ENCODE results near the gene STX8.

Gene STX8

DNA sequence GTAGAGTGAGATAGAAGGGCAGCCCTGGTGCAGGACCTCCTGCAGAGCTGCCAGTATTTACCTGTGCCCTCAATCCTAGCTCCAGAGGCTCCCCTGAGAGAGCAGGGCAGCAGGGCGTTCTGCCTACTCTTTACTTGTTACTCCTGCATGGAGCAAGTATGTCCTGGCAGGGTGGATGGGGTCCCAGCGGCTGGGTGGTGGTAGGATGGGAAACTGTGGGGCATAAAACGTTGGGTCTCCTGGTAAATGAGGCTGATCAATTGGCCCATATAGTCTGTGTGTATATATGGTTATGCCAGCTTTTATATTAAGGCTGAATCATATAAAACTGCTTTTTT, 362.3 kb downstream of the STX8 start:
- DNase-seq (ENCODE audit: low read depth in 2 of 3, low spot score in 2 of 3), result no peak

DNA sequence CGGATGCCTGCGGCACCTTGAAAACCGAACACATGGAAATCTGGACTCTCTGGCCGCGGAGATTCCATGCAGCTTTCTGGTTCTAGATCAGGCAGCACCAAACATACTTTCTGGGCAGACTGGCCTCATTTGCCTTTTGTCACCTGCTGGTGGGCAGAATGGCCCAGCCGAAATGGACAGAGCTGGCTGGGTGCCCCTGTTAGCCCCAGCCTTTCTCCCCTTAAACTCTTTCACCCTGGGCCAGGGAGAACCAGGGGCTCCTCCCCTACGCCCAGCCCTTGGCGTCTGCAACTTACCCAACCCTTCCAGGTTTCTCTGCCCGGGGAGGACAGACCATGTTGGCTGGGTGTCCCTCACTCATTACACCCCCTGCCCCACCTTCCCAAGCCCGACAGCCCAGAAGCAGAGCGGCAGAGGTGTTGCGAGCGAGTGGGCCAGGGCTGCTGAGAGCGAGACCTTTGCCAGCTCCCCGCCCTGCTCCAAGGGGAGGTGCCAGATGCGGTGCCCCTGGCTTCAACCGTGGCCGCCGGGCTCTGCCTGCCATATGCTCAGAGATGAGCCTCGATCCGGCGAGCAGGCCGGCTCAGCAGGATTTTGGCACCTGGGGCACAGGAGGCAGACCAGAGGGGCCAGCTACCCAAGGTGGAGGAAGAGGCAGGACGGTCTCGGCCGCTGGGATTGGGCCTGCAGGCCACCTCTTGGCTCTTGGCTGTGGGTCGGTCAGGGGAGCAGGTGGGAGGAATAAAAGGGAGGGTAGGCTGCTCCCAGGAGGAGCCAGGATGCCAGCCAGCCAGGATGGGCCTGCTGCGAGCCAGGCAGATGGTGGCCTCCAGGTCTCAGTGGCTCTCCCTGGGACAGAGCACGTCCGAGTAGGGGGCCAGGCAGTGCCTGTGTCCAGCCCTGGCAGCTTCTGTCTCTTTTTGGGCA, 363.0 kb downstream of the STX8 start:
- no peak for DNase-seq (ENCODE audit: low read depth in 2 of 3, low spot score in 2 of 3)

DNA sequence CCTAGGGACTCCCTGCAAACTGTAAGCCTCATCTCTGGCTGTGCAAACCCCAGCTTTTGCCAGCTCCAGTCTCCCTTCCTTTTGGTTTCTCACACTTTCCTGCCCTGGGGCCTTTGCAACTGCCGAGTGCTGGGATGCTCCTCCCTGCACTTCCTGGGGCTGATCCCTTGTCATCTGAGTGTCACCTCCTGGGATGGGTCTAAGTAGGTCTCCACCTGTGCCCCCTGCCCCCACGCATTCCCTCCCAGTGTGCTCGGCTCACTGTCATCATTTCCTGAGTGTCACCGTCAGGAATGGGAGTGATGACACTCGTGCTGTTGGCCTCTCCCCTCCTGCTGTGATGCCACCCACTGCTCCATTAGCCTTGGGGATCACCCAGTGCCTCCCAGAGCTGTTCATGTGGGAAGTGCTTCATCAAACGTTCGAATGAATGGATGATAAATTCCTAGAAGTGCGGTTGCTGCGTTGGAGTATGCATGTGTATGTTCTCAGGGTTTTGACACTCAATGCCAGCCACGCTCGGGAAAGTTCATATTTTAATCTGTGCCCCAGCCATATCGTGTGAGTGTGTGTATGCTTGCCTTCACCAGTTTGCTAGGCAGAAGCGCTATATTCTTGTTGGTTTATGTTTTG, 364.4 kb downstream of the STX8 start:
- no peak for DNase-seq (ENCODE audit: low read depth in 2 of 3, low spot score in 2 of 3)

DNA sequence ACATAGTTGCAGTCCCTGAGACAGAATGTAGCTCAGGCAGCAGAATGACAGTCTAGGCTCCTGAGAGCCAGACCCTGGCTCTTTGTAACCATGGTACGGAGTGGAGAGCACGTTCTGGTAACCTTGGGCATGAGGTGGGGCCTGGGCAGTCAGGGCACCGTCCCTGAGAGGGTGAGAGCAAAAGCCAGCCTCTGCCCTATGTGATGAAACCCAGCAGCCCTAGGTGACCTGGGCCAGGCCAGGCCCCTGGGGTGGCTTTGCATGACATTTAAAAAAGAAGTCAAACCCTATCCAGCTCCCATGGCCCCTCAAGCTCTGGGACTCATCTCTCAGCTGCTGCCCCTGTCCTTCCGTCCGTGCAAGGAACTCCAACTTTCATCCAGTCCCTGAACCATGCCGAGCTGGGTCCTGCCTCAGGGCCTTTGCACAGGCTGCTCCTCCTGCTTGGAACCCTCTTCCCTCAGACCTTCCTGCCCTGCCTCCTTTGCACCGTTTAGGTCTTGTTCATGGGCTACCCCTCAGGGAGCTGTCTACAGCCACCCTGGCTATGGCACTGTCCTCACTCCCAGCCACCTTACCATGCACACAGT, 365.7 kb downstream of the STX8 start:
- DNase-seq (ENCODE audit: low read depth in 2 of 3, low spot score in 2 of 3), result no peak

DNA sequence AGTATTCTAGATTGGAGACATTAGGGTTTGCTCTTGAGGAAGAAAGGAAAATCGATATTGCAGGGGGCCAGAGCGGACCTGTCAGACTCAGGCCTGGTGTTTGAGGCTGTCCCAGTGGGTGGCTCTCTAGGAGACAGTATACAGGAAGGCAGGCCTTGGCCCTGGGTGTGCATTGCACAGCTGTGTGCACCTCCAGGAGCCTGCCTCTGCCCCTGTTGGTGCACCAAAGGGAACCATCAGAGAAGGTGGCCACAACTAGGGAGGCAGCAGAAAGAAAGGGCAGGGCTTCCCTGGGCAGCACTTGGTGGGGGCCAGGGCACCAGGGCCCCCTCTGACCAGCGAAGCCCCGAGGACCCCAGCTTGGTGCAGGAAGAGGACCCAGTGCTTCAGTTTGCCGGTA, 366.3 kb downstream of the STX8 start:
- no peak for DNase-seq (ENCODE audit: low read depth in 2 of 3, low spot score in 2 of 3)

DNA sequence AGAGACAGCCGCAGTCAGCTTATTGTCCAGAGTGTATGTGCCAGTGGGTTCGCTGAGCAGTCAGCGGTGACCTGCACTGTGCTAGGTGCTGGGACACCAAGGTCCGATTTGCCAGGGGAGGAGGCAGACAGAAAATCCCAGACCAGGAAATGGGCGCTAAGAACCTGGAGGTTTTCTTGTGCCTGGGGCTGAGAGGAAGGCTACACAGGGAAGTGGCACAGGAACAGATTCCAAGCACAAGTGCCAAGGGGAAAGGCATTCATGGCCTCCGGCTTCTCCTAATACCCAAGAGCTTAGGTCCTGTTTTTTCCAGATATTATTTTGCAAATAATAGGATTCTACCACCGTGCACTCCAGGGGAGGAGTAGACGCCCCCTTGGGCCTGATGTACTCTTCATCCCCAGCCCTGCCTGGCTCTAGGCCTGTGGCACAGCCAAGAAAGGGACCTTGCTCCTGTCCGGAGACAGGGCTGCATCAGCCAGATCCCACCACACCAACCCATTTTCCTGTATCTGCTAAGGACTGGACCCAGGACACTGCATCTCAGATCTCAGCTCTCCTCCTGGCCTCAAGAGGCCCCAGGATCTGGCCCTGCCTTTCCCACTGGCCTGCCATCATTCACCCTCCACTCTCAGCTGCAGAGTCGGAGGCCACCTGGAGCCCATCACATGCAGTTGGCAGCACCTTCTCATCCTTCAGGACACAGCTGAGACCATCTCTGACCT, 367.1 kb downstream of the STX8 start:
- no peak for DNase-seq (ENCODE audit: low read depth in 2 of 3, low spot score in 2 of 3)

DNA sequence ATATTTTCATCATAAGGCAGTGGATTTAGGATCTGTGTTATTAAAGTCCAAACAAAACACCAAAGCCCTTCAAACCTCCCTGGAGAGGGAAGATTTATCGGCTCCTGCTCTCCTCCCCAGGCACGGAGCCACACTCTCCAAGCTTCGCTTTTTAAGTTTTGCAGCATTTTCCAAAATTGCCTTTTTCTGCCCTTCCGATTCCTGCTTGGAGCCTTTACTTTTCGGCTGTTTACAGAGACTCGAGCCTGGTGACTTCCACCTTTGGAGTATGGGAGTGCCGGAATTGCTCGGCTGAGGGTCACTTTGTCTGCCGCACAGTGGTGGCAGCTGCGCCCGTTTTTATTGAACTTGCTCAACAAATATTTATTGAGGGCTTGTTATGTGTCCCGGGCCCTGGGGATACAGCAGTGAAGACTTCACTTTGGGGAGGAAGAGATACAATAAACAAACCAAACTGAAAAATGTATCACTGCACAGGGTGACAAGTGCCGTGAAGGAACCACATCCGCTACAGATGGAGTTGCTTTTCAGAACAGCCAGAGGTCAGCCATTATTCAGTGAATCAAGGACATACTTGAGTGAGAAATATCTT, 368.8 kb downstream of the STX8 start:
- no peak for DNase-seq (ENCODE audit: low read depth in 2 of 3, low spot score in 2 of 3)

DNA sequence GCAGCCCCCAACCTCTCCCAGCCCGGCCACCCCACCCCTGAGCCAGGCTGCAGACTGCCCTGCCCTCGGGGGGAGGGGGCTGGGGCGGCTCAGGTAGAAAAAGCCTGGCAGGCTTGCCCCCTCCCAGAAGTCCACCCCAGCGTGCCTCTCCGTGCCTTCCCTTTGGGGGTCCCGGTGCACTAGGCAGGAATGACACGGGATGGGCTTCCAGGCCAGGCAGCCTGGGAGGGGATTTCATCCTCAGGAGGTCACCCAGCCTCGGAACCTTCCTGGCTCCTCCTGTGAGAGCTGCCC, 369.3 kb downstream of the STX8 start:
- no peak for DNase-seq (ENCODE audit: low read depth in 2 of 3, low spot score in 2 of 3)

DNA sequence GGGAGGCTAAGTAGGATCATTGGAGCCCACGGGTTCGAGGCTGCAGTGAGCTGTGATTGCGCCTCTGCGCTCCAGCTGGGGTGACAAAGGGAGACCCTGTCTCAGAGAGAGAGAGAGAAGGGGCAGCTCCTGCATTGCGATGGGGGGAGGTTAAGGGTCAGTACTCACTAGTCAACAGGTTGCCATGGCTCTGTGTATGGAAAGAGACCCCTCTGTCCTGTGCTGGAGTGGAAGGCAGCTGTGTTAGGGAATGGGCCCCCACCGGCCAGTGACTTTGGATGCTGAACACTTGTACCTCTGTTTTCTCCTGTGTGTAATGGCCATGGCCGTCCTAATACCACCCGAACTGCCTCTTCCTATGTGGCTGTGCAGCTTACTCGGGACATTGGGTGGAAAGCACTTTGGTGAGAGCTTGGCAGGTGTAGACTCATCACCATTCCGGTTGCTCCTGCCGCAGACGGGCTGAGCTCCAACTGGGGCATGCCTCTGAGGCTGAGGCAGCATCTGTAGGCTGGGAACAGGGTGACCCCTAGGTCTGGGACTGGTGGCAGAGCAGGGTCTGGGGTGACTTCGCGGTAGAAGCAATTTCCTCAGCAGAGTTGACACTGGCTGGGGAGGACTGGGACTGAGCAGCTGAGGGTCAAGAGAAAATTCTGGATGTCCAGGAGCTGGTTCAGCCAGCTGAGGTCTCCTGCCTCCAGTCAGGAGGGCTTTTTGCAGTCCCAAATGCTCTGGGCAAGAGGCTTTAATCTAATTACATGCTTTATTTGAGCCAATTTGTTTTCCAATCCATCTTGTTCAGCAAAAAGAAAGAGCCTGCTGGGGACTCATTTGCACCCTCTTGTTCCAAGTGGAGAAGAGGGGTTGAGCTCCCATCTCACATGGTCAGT, 369.9 kb downstream of the STX8 start:
- DNase-seq (ENCODE audit: low read depth in 2 of 3, low spot score in 2 of 3), result no peak

DNA sequence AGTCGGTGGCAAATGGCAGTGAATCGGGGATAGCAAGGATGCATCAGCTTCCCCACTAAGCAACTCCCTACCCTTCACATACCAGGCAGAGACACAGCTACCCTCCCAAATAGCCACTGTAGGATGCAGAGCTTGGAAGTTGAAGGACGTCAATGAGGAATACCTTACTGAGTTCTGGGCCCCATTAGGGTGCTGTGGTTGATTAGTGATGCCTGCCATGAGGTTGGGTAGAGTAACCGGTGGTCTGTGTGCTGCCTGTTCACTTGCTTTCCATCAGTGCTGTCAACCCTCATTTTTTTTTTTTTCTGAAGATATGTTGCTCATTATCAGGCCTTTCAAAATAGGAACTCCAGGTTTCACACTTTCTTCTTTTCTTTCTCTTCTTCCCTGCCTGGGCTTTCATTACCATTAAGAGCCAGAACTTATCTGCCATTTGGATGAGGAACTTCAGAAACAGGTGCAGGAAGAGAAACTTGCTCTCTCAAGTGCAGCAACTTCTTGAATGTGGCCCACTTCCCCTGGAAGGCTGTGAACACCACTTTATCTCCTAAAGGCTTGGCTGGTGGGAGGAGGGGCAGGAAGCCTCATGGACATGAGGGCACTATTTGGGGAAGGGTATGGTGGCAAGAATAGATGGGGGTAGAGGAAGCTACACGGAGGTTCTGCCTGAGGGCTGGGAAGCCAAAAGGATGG, 370.8 kb downstream of the STX8 start:
- DNase-seq (ENCODE audit: low read depth in 2 of 3, low spot score in 2 of 3), result no peak

DNA sequence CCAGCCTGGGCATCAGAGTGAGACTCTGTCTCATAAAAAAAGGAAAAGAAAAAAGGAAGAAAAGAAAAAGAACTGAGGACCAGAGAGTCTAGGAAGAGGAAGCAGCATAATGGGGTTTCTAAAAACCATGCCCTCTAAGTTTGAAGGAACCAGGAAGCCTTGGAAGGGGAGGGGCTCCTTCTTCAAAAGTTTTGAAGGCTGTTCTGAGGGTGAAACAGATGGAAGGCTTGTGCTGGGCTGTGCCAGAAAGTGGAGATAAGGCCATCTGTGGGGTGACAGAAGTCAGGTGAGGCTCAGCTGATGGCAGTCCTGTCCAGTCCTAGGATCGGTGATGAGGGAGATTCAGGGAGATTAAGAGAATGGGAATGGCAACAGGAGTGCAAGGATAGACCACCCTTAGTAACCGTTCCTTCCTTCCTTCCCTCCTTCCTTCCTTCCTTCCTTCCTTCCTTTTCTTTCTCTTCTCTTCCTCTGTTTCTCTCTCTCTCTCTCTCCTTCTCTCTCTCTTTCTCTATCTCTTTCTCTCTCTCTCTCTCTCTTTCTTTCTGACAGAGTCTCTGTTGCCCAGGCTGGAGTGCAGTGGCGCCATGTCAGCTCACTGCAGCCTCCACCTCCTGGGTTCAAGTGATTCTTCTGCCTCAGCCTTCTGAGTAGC, 371.7 kb downstream of the STX8 start:
- no peak for DNase-seq (ENCODE audit: low read depth in 2 of 3, low spot score in 2 of 3)

DNA sequence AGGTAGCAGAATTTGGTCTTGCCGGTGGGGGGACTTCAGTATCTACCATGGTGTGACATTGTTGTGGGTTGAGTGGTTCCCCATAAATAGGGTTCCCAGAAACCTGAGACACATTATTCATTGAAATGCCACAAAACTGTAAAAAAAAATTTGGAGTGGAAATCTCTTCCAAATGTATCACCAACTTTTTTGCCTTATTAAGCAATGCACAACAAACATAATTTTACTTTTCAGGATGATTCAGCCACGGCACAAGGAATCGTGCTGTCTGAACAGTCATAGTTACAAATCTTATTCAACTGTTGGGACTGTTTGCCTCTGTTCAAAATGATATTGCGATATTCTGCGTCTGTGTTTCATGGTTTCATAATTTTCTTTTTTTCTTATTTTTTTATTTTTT, 373.1 kb downstream of the STX8 start:
- no peak for DNase-seq (ENCODE audit: low read depth in 2 of 3, low spot score in 2 of 3)

DNA sequence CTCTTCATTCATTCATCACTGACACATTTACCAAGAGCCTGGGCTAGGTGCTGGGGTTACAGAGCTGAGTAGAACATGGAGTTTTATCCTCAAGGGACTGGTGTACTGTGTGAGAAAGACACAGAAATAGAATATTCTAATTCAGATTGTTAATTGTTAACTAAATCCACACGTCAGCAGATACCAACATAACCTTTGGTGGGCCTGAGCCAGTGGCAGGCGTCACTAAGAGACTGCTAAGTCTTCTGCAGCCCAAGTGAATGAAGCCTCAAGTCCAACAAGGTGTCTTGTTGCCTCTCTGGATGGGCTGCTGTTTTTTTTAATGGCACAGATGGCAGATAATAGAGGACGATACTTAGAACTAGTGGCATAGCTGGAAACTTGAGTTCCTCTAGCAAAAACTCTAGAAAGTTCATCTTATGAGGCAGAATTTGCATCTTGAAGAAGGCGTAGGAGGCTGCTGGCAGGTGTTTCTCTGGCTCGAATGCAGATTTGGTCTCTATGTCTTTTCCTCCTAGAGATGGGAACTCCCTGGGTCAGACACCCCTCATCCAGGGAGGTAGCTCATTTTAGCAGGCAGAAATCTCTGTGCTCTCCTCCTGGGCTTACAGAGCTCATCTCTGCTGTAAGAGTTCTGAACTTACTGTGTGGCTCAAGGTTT, 374.8 kb downstream of the STX8 start:
- DNase-seq (ENCODE audit: low read depth in 2 of 3, low spot score in 2 of 3), result no peak

All from activated CD8-positive, alpha-beta memory T cell treated with anti-CD3 and anti-CD28 coated beads for 48 hours (primary cell).